ENCODE results near the gene BCKDHB.

BCKDHB gene

DNA sequence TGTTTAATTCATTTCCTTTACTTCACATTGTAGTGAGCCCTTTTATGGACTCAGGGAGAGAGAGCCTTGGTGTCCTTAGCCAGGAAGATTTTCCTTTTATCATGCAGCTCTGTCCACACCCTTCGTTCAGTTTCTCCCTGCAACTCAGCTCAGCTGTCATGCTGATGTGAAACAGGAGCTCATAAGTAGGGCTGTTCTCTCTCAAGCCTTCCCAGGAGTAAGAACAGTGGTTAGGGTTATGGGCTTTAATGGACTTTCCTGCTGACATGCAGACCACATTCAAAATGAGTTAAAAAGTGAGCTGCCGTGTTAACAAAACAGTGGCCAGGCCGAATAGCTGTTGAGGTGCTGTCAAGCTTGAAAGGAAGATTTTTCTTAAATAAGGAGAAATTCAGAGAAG, 104.1 kb downstream of the BCKDHB start:
- TF ChIP-seq EP300 (IDR thresholded peaks at IDR 0.05; ENCODE audit: borderline replicate concordance) (no peak), FOXM1 (IDR thresholded peaks at IDR 0.05; ENCODE audit: borderline replicate concordance, low read depth) (no peak), NFIC (IDR thresholded peaks at IDR 0.05) (no peak), TCF12 (IDR thresholded peaks at IDR 0.05; ENCODE audit: low read depth) (no peak), EGR1 (IDR thresholded peaks at IDR 0.05) (no peak), TEAD4 (IDR thresholded peaks at IDR 0.05) (no peak), CREB1 (IDR thresholded peaks at IDR 0.05; ENCODE audit: low read depth) (no peak), CEBPB (IDR thresholded peaks at IDR 0.05) (no peak), RAD21 (IDR thresholded peaks at IDR 0.05; ENCODE audit: low read depth) (no peak), TAF1 (IDR thresholded peaks at IDR 0.05; ENCODE audit: low read depth) (no peak)
- TF ChIP-seq, protein P1, sequence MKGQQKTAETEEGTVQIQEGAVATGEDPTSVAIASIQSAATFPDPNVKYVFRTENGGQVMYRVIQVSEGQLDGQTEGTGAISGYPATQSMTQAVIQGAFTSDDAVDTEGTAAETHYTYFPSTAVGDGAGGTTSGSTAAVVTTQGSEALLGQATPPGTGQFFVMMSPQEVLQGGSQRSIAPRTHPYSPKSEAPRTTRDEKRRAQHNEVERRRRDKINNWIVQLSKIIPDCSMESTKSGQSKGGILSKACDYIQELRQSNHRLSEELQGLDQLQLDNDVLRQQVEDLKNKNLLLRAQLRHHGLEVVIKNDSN (IDR thresholded peaks at IDR 0.05) = no peak
- TF ChIP-seq, protein P2, sequence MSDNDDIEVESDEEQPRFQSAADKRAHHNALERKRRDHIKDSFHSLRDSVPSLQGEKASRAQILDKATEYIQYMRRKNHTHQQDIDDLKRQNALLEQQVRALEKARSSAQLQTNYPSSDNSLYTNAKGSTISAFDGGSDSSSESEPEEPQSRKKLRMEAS (IDR thresholded peaks at IDR 0.05) = no peak

DNA sequence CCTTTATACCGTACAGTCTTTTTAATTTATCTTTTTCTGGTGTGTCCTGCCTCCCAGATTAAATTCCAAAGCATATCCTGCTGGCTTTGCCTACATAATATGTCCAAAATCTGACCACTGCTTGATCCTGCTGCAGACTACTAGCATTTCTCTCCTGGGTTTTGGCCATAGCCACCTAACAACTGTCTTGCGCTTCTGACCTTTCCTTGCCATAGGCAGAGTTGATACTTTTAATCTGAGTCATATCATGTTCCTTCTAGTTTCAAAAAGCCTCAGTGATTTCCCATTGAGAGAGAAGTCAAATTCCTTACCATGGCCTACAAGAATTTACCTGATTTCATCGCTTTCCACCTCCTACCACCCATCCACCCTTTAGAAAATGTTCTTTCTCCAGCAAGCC, 104.8 kb downstream of the BCKDHB start:
- TF ChIP-seq, protein P3, sequence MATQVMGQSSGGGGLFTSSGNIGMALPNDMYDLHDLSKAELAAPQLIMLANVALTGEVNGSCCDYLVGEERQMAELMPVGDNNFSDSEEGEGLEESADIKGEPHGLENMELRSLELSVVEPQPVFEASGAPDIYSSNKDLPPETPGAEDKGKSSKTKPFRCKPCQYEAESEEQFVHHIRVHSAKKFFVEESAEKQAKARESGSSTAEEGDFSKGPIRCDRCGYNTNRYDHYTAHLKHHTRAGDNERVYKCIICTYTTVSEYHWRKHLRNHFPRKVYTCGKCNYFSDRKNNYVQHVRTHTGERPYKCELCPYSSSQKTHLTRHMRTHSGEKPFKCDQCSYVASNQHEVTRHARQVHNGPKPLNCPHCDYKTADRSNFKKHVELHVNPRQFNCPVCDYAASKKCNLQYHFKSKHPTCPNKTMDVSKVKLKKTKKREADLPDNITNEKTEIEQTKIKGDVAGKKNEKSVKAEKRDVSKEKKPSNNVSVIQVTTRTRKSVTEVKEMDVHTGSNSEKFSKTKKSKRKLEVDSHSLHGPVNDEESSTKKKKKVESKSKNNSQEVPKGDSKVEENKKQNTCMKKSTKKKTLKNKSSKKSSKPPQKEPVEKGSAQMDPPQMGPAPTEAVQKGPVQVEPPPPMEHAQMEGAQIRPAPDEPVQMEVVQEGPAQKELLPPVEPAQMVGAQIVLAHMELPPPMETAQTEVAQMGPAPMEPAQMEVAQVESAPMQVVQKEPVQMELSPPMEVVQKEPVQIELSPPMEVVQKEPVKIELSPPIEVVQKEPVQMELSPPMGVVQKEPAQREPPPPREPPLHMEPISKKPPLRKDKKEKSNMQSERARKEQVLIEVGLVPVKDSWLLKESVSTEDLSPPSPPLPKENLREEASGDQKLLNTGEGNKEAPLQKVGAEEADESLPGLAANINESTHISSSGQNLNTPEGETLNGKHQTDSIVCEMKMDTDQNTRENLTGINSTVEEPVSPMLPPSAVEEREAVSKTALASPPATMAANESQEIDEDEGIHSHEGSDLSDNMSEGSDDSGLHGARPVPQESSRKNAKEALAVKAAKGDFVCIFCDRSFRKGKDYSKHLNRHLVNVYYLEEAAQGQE (IDR thresholded peaks at IDR 0.05; ENCODE audit: low read depth) = no peak
- TF ChIP-seq CREB1 (IDR thresholded peaks at IDR 0.05; ENCODE audit: low read depth) (no peak), YY1 (IDR thresholded peaks at IDR 0.05; ENCODE audit: low read depth) (no peak), ZBTB7A (IDR thresholded peaks at IDR 0.05; ENCODE audit: low read depth) (no peak), TCF12 (IDR thresholded peaks at IDR 0.05; ENCODE audit: low read depth) (no peak), TEAD4 (IDR thresholded peaks at IDR 0.05) (no peak), FOXM1 (IDR thresholded peaks at IDR 0.05; ENCODE audit: borderline replicate concordance, low read depth) (no peak), RAD21 (IDR thresholded peaks at IDR 0.05; ENCODE audit: low read depth) (no peak), EP300 (IDR thresholded peaks at IDR 0.05; ENCODE audit: borderline replicate concordance) (no peak), NFIC (IDR thresholded peaks at IDR 0.05) (no peak), TAF1 (IDR thresholded peaks at IDR 0.05; ENCODE audit: low read depth) (no peak), EGR1 (IDR thresholded peaks at IDR 0.05) (no peak)
- TF ChIP-seq, protein P2 (IDR thresholded peaks at IDR 0.05) = no peak
- TF ChIP-seq, protein P1 (IDR thresholded peaks at IDR 0.05) = no peak

DNA sequence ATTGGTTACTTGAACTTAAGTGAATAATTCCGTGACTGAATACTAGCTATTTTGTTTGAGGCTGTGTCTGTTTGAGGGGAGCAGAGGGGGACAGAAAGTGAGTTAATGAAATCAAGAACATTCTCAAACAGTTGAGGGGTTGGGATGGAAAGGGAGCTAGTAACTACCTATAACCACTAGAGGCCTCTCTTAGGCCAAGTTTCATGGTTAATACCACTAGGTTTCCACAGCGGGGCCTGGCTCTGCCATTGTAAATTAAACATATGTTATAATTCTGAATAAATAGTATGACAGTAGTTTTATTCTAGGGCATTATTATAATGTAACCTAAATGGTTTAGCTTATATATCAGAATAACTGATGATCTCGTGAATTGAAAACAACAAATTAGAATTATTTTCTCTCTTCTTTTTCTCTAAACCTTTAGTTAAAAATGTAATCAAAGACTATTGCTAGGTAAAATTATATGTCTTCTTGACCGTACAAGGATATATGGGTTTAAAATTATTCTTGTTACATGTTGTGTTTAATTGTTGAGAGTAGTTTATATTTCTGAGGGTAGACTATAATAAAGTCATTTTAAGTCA, 108.1 kb downstream of the BCKDHB start:
- no peak for TF ChIP-seq EP300 (IDR thresholded peaks at IDR 0.05; ENCODE audit: borderline replicate concordance)
- TF ChIP-seq NFIC (IDR thresholded peaks at IDR 0.05) = no peak
- peak; percentile 83 for TF ChIP-seq RAD21 (IDR thresholded peaks at IDR 0.05; ENCODE audit: low read depth)

DNA sequence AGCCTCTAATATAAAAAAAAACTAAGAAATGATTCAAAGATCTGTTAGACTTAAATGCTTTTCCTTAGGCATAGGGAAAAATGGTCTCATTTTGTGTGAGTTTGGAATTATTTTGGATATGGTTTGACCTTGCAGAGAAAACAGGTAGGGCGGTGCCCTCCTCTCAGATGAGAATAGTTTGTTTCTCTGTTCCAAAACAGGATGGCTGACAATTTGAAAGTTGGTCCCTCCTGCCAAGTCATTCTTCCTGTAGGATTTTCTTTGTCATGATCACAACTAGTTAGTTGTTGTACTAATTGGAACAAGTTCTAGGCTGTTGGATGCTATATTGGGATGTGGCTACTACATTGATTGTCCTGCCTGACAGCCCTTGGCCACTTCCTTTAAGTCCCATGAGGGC, 108.6 kb downstream of the BCKDHB start:
- TF ChIP-seq NFIC (IDR thresholded peaks at IDR 0.05) (no peak), EP300 (IDR thresholded peaks at IDR 0.05; ENCODE audit: borderline replicate concordance) (no peak), FOXM1 (IDR thresholded peaks at IDR 0.05; ENCODE audit: borderline replicate concordance, low read depth) (no peak), TAF1 (IDR thresholded peaks at IDR 0.05; ENCODE audit: low read depth) (no peak), ZBTB7A (IDR thresholded peaks at IDR 0.05; ENCODE audit: low read depth) (no peak), CREB1 (IDR thresholded peaks at IDR 0.05; ENCODE audit: low read depth) (no peak), CEBPB (IDR thresholded peaks at IDR 0.05) (no peak), RAD21 (IDR thresholded peaks at IDR 0.05; ENCODE audit: low read depth) (no peak), EGR1 (IDR thresholded peaks at IDR 0.05) (no peak), YY1 (IDR thresholded peaks at IDR 0.05; ENCODE audit: low read depth) (no peak), TCF12 (IDR thresholded peaks at IDR 0.05; ENCODE audit: low read depth) (no peak), TEAD4 (IDR thresholded peaks at IDR 0.05) (no peak)
- TF ChIP-seq, protein P2 (IDR thresholded peaks at IDR 0.05) = no peak
- TF ChIP-seq, protein P1 (IDR thresholded peaks at IDR 0.05) = no peak
- TF ChIP-seq, protein P3 (IDR thresholded peaks at IDR 0.05; ENCODE audit: low read depth) = no peak

DNA sequence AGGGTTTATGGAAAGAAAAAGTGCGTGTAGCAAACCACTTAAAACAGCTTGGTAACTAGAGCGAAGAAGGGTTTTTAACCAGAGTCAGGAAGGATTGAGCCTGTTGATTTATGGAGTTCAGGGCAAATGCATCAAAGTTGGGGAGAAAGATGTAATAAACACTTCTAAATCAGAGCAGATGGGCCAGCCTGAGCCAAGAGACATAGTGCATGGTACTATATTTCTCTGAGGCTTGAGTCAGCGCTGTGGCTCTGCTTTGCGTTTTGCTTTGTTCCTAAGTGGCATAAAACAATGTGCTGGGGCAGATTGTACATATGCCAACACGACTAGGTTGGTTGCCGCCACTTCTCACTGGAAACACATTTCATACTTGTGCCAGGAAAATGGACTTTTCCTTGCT, 111.3 kb downstream of the BCKDHB start:
- TF ChIP-seq ZBTB7A (IDR thresholded peaks at IDR 0.05; ENCODE audit: low read depth) (no peak), NFIC (IDR thresholded peaks at IDR 0.05) (no peak), CREB1 (IDR thresholded peaks at IDR 0.05; ENCODE audit: low read depth) (no peak), EP300 (IDR thresholded peaks at IDR 0.05; ENCODE audit: borderline replicate concordance) (no peak), TCF12 (IDR thresholded peaks at IDR 0.05; ENCODE audit: low read depth) (no peak), CEBPB (IDR thresholded peaks at IDR 0.05) (no peak), FOXM1 (IDR thresholded peaks at IDR 0.05; ENCODE audit: borderline replicate concordance, low read depth) (no peak), TEAD4 (IDR thresholded peaks at IDR 0.05) (no peak), EGR1 (IDR thresholded peaks at IDR 0.05) (no peak), TAF1 (IDR thresholded peaks at IDR 0.05; ENCODE audit: low read depth) (no peak), RAD21 (IDR thresholded peaks at IDR 0.05; ENCODE audit: low read depth) (no peak)
- TF ChIP-seq, protein P1 (IDR thresholded peaks at IDR 0.05) = no peak
- TF ChIP-seq, protein P2 (IDR thresholded peaks at IDR 0.05) = no peak
- TF ChIP-seq, protein P3 (IDR thresholded peaks at IDR 0.05; ENCODE audit: low read depth) = no peak

Data from Ishikawa (cell line).